ENCODE measurements around the gene NTRK2.

The NTRK2 gene

GRCh38 chr9:84754881-84755280 is 85.4 kb downstream of the NTRK2 start:
- Histone ChIP-seq H2AK5ac (ENCODE audit: low read length) (no peak overlapping the region), H3K4me1 (ENCODE audit: control insufficient read depth in 1 of 2, insufficient read depth in 2 of 2, low read length in 2 of 2) (no peaks in the 10 kb centered on the region), H4K91ac (ENCODE audit: low read depth, low read length) (no peak overlapping the region), H3K79me2 (ENCODE audit: control insufficient read depth, insufficient read depth, low read length, poor library complexity) (no peaks in the 10 kb centered on the region), H3K14ac (ENCODE audit: low read length) (no peak overlapping the region), H3K18ac (ENCODE audit: low read length) (no peak overlapping the region), H3K4ac (ENCODE audit: low read depth, low read length) (no peak overlapping the region), H3K79me1 (ENCODE audit: low read length) (no peaks in the 10 kb centered on the region), H4K12ac (ENCODE audit: low read depth, low read length) (no peak overlapping the region), H3K4me3 (ENCODE audit: low read depth, low read length) (no peak overlapping the region), H2BK12ac (ENCODE audit: low read length) (no peak overlapping the region), H3K23ac (ENCODE audit: low read length) (no peak overlapping the region), H3K36me3 (ENCODE audit: control insufficient read depth in 1 of 2, insufficient read depth in 2 of 2, low read length in 2 of 2) (no peaks in the 10 kb centered on the region), H3K27me3 (ENCODE audit: insufficient read depth, low read length) (no peaks in the 10 kb centered on the region), H2BK120ac (ENCODE audit: insufficient read depth, low read length, poor library complexity) (no peak overlapping the region), H3K9me3 (ENCODE audit: insufficient read depth, low read depth, low read length) (no peaks in the 10 kb centered on the region), H3K27ac (ENCODE audit: low read depth, low read length) (no peak overlapping the region), H3K9ac (ENCODE audit: low read length) (no peak overlapping the region), H2BK5ac (ENCODE audit: low read depth, low read length, poor library complexity) (no peak overlapping the region), H4K8ac (ENCODE audit: low read depth, low read length) (no peak overlapping the region), H3K4me2 (ENCODE audit: low read length) (no peak overlapping the region), H2AFZ (ENCODE audit: insufficient read depth, low read length, poor library complexity) (no peak overlapping the region)
- no CpG with 5 or more reads among the region's 5 CpGs for WGBS (ENCODE audit: extremely low coverage, insufficient coverage, insufficient read length)
- peak in 1 of 2 donors; percentile 31 for DNase-seq

DNA sequence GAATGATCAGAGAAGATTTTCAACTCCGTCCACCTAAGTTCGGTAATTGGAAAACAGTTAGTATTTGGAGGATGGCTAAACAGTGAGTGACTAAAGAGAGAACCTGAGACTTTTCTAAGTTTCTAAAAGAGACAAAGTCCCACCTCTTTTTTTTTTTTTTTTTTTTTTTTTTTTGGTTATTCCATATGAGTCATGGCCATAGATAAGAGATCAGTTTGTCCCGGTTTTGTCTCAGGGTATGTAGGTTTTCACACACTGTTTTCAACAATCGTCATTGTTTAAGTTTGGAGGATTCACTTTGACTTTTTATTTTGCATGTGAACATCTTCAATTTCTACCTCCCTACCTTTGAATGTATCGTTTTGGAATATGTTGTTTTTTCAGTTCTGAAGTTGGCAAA is 85.9 kb downstream of the NTRK2 start:
- Histone ChIP-seq H3K4me1 (ENCODE audit: control insufficient read depth in 1 of 2, insufficient read depth in 2 of 2, low read length in 2 of 2) (no peaks in the 10 kb centered on the region), H3K36me3 (ENCODE audit: control insufficient read depth in 1 of 2, insufficient read depth in 2 of 2, low read length in 2 of 2) (no peaks in the 10 kb centered on the region), H3K4me2 (ENCODE audit: low read length) (no peak overlapping the region), H3K27ac (ENCODE audit: low read depth, low read length) (no peak overlapping the region), H3K4ac (ENCODE audit: low read depth, low read length) (no peak overlapping the region), H2AFZ (ENCODE audit: insufficient read depth, low read length, poor library complexity) (no peak overlapping the region), H2BK12ac (ENCODE audit: low read length) (no peak overlapping the region), H3K27me3 (ENCODE audit: insufficient read depth, low read length) (no peaks in the 10 kb centered on the region), H2BK5ac (ENCODE audit: low read depth, low read length, poor library complexity) (no peak overlapping the region), H4K8ac (ENCODE audit: low read depth, low read length) (no peak overlapping the region), H3K9ac (ENCODE audit: low read length) (no peak overlapping the region), H3K14ac (ENCODE audit: low read length) (no peak overlapping the region), H3K79me2 (ENCODE audit: control insufficient read depth, insufficient read depth, low read length, poor library complexity) (no peaks in the 10 kb centered on the region), H2AK5ac (ENCODE audit: low read length) (no peak overlapping the region), H3K4me3 (ENCODE audit: low read depth, low read length) (no peak overlapping the region), H3K18ac (ENCODE audit: low read length) (no peak overlapping the region), H3K23ac (ENCODE audit: low read length) (no peak overlapping the region), H3K9me3 (ENCODE audit: insufficient read depth, low read depth, low read length) (no peaks in the 10 kb centered on the region), H3K79me1 (ENCODE audit: low read length) (no peaks in the 10 kb centered on the region), H4K12ac (ENCODE audit: low read depth, low read length) (no peak overlapping the region), H4K91ac (ENCODE audit: low read depth, low read length) (no peak overlapping the region), H2BK120ac (ENCODE audit: insufficient read depth, low read length, poor library complexity) (no peak overlapping the region)
- peak in 1 of 2 donors; percentile 55 for DNase-seq
- WGBS (ENCODE audit: extremely low coverage, insufficient coverage, insufficient read length) = no CpG with 5 or more reads among the region's 5 CpGs

GRCh38 chr9:84756171-84756570 is 86.6 kb downstream of the NTRK2 start:
- Histone ChIP-seq H4K12ac (ENCODE audit: low read depth, low read length) (no peak overlapping the region), H3K79me2 (ENCODE audit: control insufficient read depth, insufficient read depth, low read length, poor library complexity) (no peaks in the 10 kb centered on the region), H3K36me3 (ENCODE audit: control insufficient read depth in 1 of 2, insufficient read depth in 2 of 2, low read length in 2 of 2) (no peaks in the 10 kb centered on the region), H4K8ac (ENCODE audit: low read depth, low read length) (no peak overlapping the region), H4K91ac (ENCODE audit: low read depth, low read length) (no peak overlapping the region), H3K4me2 (ENCODE audit: low read length) (no peak overlapping the region), H2AK5ac (ENCODE audit: low read length) (no peak overlapping the region), H3K14ac (ENCODE audit: low read length) (no peak overlapping the region), H3K9me3 (ENCODE audit: insufficient read depth, low read depth, low read length) (no peaks in the 10 kb centered on the region), H2BK12ac (ENCODE audit: low read length) (no peak overlapping the region), H3K79me1 (ENCODE audit: low read length) (no peaks in the 10 kb centered on the region), H3K9ac (ENCODE audit: low read length) (no peak overlapping the region), H2BK120ac (ENCODE audit: insufficient read depth, low read length, poor library complexity) (no peak overlapping the region), H3K4me3 (ENCODE audit: low read depth, low read length) (no peak overlapping the region), H2BK5ac (ENCODE audit: low read depth, low read length, poor library complexity) (no peak overlapping the region), H3K4me1 (ENCODE audit: control insufficient read depth in 1 of 2, insufficient read depth in 2 of 2, low read length in 2 of 2) (no peaks in the 10 kb centered on the region), H3K23ac (ENCODE audit: low read length) (no peak overlapping the region), H3K4ac (ENCODE audit: low read depth, low read length) (no peak overlapping the region), H3K27me3 (ENCODE audit: insufficient read depth, low read length) (no peaks in the 10 kb centered on the region), H3K27ac (ENCODE audit: low read depth, low read length) (no peak overlapping the region), H3K18ac (ENCODE audit: low read length) (no peak overlapping the region), H2AFZ (ENCODE audit: insufficient read depth, low read length, poor library complexity) (peak overlapping the region; percentile 28)
- no CpG with 5 or more reads among the region's 4 CpGs for WGBS (ENCODE audit: extremely low coverage, insufficient coverage, insufficient read length)
- DNase-seq = no peak

GRCh38 chr9:84756731-84757130 is 87.2 kb downstream of the NTRK2 start:
- Histone ChIP-seq H2AK5ac (ENCODE audit: low read length) (no peak overlapping the region), H3K4me3 (ENCODE audit: low read depth, low read length) (no peak overlapping the region), H4K8ac (ENCODE audit: low read depth, low read length) (no peak overlapping the region), H2BK5ac (ENCODE audit: low read depth, low read length, poor library complexity) (no peak overlapping the region), H2AFZ (ENCODE audit: insufficient read depth, low read length, poor library complexity) (no peak overlapping the region), H4K12ac (ENCODE audit: low read depth, low read length) (no peak overlapping the region), H3K14ac (ENCODE audit: low read length) (no peak overlapping the region), H3K4ac (ENCODE audit: low read depth, low read length) (no peak overlapping the region), H3K4me2 (ENCODE audit: low read length) (no peak overlapping the region), H4K91ac (ENCODE audit: low read depth, low read length) (no peak overlapping the region), H3K18ac (ENCODE audit: low read length) (no peak overlapping the region), H2BK120ac (ENCODE audit: insufficient read depth, low read length, poor library complexity) (no peak overlapping the region), H2BK12ac (ENCODE audit: low read length) (no peak overlapping the region), H3K79me2 (ENCODE audit: control insufficient read depth, insufficient read depth, low read length, poor library complexity) (no peaks in the 10 kb centered on the region), H3K27ac (ENCODE audit: low read depth, low read length) (no peak overlapping the region), H3K79me1 (ENCODE audit: low read length) (no peaks in the 10 kb centered on the region), H3K4me1 (ENCODE audit: control insufficient read depth in 1 of 2, insufficient read depth in 2 of 2, low read length in 2 of 2) (no peaks in the 10 kb centered on the region), H3K27me3 (ENCODE audit: insufficient read depth, low read length) (no peaks in the 10 kb centered on the region), H3K36me3 (ENCODE audit: control insufficient read depth in 1 of 2, insufficient read depth in 2 of 2, low read length in 2 of 2) (no peaks in the 10 kb centered on the region), H3K23ac (ENCODE audit: low read length) (no peak overlapping the region), H3K9me3 (ENCODE audit: insufficient read depth, low read depth, low read length) (no peaks in the 10 kb centered on the region), H3K9ac (ENCODE audit: low read length) (no peak overlapping the region)
- no CpG with 5 or more reads among the region's 1 CpG for WGBS (ENCODE audit: extremely low coverage, insufficient coverage, insufficient read length)
- DNase-seq = no peak

Measured in trophoblast cell (in vitro differentiated cells and primary cell).